ENCODE measurements around the gene INAVA.

INAVA gene

DNA sequence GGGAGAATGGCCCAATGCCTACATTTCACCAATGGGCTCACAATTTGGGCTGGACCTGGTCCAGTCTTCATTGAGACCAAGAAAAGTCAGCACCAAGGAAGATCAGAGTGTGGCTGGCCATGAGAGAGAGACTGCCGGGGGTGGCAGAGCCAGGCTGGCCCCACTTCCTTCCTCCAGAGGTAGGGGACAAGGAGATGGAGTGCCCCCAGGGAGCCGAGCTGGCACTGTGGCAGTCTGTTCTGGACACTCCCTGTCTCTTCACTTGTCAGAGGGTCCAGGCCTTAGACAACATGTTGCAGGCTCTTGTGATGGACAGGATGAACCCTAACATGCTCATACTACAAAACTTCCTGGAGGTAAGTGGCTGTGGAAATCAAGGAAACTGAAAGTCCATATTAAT is 27.7 kb downstream of the INAVA start:
- TF ChIP-seq NFIC (IDR thresholded peaks at IDR 0.05): no peak
- TF ChIP-seq EGR1 (IDR thresholded peaks at IDR 0.05): no peak
- TF ChIP-seq, protein P1, sequence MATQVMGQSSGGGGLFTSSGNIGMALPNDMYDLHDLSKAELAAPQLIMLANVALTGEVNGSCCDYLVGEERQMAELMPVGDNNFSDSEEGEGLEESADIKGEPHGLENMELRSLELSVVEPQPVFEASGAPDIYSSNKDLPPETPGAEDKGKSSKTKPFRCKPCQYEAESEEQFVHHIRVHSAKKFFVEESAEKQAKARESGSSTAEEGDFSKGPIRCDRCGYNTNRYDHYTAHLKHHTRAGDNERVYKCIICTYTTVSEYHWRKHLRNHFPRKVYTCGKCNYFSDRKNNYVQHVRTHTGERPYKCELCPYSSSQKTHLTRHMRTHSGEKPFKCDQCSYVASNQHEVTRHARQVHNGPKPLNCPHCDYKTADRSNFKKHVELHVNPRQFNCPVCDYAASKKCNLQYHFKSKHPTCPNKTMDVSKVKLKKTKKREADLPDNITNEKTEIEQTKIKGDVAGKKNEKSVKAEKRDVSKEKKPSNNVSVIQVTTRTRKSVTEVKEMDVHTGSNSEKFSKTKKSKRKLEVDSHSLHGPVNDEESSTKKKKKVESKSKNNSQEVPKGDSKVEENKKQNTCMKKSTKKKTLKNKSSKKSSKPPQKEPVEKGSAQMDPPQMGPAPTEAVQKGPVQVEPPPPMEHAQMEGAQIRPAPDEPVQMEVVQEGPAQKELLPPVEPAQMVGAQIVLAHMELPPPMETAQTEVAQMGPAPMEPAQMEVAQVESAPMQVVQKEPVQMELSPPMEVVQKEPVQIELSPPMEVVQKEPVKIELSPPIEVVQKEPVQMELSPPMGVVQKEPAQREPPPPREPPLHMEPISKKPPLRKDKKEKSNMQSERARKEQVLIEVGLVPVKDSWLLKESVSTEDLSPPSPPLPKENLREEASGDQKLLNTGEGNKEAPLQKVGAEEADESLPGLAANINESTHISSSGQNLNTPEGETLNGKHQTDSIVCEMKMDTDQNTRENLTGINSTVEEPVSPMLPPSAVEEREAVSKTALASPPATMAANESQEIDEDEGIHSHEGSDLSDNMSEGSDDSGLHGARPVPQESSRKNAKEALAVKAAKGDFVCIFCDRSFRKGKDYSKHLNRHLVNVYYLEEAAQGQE (IDR thresholded peaks at IDR 0.05; ENCODE audit: low read depth): no peak
- TF ChIP-seq, protein P2, sequence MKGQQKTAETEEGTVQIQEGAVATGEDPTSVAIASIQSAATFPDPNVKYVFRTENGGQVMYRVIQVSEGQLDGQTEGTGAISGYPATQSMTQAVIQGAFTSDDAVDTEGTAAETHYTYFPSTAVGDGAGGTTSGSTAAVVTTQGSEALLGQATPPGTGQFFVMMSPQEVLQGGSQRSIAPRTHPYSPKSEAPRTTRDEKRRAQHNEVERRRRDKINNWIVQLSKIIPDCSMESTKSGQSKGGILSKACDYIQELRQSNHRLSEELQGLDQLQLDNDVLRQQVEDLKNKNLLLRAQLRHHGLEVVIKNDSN (IDR thresholded peaks at IDR 0.05): no peak
- no peak for TF ChIP-seq YY1 (IDR thresholded peaks at IDR 0.05; ENCODE audit: low read depth)
- TF ChIP-seq TEAD4 (IDR thresholded peaks at IDR 0.05): no peak
- TF ChIP-seq FOXM1 (IDR thresholded peaks at IDR 0.05; ENCODE audit: borderline replicate concordance, low read depth): no peak
- no peak for TF ChIP-seq TAF1 (IDR thresholded peaks at IDR 0.05; ENCODE audit: low read depth)
- TF ChIP-seq, protein P3, sequence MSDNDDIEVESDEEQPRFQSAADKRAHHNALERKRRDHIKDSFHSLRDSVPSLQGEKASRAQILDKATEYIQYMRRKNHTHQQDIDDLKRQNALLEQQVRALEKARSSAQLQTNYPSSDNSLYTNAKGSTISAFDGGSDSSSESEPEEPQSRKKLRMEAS (IDR thresholded peaks at IDR 0.05): no peak

DNA sequence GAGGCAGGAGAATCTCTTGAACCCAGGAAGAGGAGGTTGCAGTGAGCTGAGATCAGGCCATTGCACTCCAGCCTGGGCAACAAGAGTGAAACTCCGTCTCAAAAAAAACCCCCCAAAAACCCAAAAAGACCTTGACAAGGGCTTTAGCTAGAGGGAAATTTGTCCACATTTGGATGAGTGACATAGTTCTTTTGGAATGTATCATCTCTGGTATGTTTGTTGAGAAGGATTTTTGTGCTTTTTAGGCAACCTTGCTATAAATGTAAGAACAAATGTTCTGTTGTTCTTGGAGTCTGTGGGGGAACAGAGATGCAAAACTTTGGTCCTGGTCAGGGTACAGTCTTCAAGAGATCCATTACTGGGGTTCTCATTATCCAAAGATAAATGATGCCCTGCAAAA is 28.9 kb downstream of the INAVA start:
- TF ChIP-seq, protein P1 (IDR thresholded peaks at IDR 0.05; ENCODE audit: low read depth): no peak
- TF ChIP-seq, protein P3 (IDR thresholded peaks at IDR 0.05): no peak
- TF ChIP-seq RAD21 (IDR thresholded peaks at IDR 0.05; ENCODE audit: low read depth) (no peak), EGR1 (IDR thresholded peaks at IDR 0.05) (no peak), CEBPB (IDR thresholded peaks at IDR 0.05) (no peak), TCF12 (IDR thresholded peaks at IDR 0.05; ENCODE audit: low read depth) (no peak), YY1 (IDR thresholded peaks at IDR 0.05; ENCODE audit: low read depth) (no peak), TEAD4 (IDR thresholded peaks at IDR 0.05) (no peak), NFIC (IDR thresholded peaks at IDR 0.05) (no peak), CREB1 (IDR thresholded peaks at IDR 0.05; ENCODE audit: low read depth) (no peak), FOXM1 (IDR thresholded peaks at IDR 0.05; ENCODE audit: borderline replicate concordance, low read depth) (no peak), EP300 (IDR thresholded peaks at IDR 0.05; ENCODE audit: borderline replicate concordance) (no peak), ZBTB7A (IDR thresholded peaks at IDR 0.05; ENCODE audit: low read depth) (no peak)

DNA sequence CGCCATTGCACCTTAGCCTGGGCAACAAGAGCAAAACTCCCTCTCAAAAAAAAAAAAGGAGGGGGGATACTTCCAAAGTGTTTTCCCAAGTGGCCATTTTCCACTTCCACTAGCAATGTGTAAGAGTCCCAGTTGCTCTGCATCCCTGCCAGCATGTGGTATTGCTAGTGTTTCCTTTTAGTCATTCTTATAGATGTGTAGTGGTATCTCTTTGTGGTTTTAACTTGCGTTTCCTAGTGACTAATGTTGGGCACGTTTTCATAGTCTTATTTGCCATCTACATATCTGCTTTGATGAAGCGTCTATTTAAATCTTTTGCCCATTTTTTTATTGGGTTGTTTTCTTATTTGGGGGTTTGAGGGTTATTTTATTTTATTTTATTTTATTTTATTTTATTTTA is 31.1 kb downstream of the INAVA start:
- TF ChIP-seq CEBPB (IDR thresholded peaks at IDR 0.05): no peak
- no peak for TF ChIP-seq TCF12 (IDR thresholded peaks at IDR 0.05; ENCODE audit: low read depth)
- no peak for TF ChIP-seq TAF1 (IDR thresholded peaks at IDR 0.05; ENCODE audit: low read depth)
- no peak for TF ChIP-seq TEAD4 (IDR thresholded peaks at IDR 0.05)
- no peak for TF ChIP-seq RAD21 (IDR thresholded peaks at IDR 0.05; ENCODE audit: low read depth)
- no peak for TF ChIP-seq ZBTB7A (IDR thresholded peaks at IDR 0.05; ENCODE audit: low read depth)
- TF ChIP-seq CREB1 (IDR thresholded peaks at IDR 0.05; ENCODE audit: low read depth): no peak
- no peak for TF ChIP-seq NFIC (IDR thresholded peaks at IDR 0.05)
- TF ChIP-seq YY1 (IDR thresholded peaks at IDR 0.05; ENCODE audit: low read depth): no peak
- TF ChIP-seq EP300 (IDR thresholded peaks at IDR 0.05; ENCODE audit: borderline replicate concordance): no peak
- TF ChIP-seq FOXM1 (IDR thresholded peaks at IDR 0.05; ENCODE audit: borderline replicate concordance, low read depth): no peak

DNA sequence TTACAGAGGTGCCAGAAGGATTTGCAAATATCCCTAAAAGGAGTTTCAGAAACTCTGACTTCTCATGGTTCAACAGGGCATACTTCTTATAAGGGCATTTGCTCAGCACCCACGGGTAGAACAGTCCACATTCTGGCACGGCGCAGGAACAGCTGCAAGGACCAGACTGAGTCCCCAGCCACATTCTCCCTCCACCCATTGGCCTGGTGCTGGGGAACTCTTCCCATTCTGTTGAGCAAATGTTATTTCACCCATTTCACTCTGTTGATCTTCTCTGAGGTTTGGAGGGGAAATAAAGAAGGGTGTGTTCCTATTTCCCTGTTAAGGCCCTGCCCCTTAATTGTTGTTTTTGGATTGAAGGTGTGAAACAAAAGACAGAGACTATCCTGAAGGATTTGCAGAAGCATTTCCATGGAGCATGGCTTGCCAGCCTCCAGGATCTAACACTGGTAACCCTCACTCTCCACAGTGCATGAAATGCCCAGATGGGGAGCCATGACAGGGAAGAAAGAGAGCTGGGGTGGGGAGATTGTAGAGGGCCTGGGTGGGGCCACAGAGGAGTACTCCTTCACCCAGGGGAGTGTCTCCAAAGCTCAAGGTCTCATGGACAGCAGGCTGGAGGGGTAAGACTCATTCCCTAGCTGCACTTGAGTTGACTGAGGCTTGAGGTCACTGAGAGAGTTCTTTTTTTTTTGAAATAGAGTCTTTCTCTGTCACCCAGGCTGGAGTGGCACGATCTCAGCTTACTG is 35.0 kb downstream of the INAVA start:
- TF ChIP-seq EP300 (IDR thresholded peaks at IDR 0.05; ENCODE audit: borderline replicate concordance): no peak
- TF ChIP-seq, protein P2 (IDR thresholded peaks at IDR 0.05): no peak
- TF ChIP-seq CEBPB (IDR thresholded peaks at IDR 0.05): no peak
- TF ChIP-seq, protein P3 (IDR thresholded peaks at IDR 0.05): no peak
- no peak for TF ChIP-seq RAD21 (IDR thresholded peaks at IDR 0.05; ENCODE audit: low read depth)
- no peak for TF ChIP-seq FOXM1 (IDR thresholded peaks at IDR 0.05; ENCODE audit: borderline replicate concordance, low read depth)
- no peak for TF ChIP-seq ZBTB7A (IDR thresholded peaks at IDR 0.05; ENCODE audit: low read depth)
- TF ChIP-seq NFIC (IDR thresholded peaks at IDR 0.05): no peak
- no peak for TF ChIP-seq TCF12 (IDR thresholded peaks at IDR 0.05; ENCODE audit: low read depth)

DNA sequence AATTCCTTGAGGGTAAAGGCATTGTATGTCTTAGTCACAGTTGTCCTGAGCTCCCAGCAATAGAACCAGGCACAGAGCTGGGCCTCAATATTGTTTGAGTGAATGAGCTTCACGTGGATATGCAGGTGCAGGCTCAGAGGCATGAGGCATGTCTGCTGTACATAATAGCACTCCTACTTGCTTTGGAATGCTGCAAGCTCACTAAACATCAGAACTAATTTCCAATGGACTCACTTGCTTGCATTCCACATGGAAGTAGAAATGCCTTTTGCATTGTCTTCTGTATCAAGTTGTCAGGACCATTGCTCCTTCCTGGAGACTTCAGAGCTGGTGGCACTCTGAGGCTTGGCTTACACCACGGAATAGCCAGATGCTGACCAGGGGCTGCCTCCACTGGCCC is 37.1 kb downstream of the INAVA start:
- TF ChIP-seq, protein P1 (IDR thresholded peaks at IDR 0.05; ENCODE audit: low read depth): no peak
